Sigmoid colon (tissue), 4 donors: Measurements from ENCODE around the gene CDK19.

Experiments used
- EP300 ChIP-seq, 4 donors: sonication (generic); formaldehyde crosslinking; IDR thresholded peaks; one replicate each; pipeline ENCODE4 v1.6.1; 2017; ENCODE audit warnings: antibody characterized with exemption in 4 of 4
- POLR2A ChIP-seq, 2 donors: fragments of 450-650 bp; IDR thresholded peaks; one replicate each; pipeline ENCODE4 v1.6.1; 2016; ENCODE audit warnings: antibody characterized with exemption in 2 of 2, mild to moderate bottlenecking in 2 of 2, moderate library complexity in 2 of 2
- POLR2AphosphoS5 ChIP-seq, 4 donors: sonication (generic); formaldehyde crosslinking; IDR thresholded peaks; one replicate each; pipeline ENCODE4 v1.6.1; 2017; ENCODE audit warnings: antibody characterized with exemption in 4 of 4
- TF ChIP-seq, protein P1 (sequence below), 4 experiments: fragments of 450-650 bp in 3 of 4; fragments of 200-600 bp in 1 of 4; IDR thresholded peaks; one replicate each; pipeline ENCODE4 v1.5.1; 2016 to 2019; ENCODE audit warnings: antibody characterized with exemption in 4 of 4, mild to moderate bottlenecking in 3 of 4, moderate library complexity in 2 of 4

DNA sequence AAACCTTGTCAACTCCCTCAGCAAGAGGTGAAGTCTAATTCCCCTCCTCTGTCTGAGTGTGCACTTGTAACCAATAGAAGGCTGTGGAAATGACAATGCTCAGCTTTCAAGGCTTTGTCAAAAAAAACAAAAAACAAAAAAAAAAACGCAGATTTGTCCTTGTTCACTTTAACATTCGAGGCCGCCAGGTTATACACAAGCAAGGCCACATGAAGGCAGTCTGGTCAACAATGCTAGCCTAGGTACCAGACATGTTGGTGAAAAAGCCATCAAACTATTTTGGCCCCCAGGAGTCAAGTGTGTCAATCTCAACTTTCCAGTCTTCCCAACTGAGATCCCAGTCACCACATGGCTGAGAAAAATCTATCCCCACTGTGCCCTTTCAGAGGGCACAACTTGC, 92.3 kb downstream of the CDK19 start:
- no peak for TF ChIP-seq POLR2A (IDR thresholded peaks at IDR 0.05)
- TF ChIP-seq, protein P1, sequence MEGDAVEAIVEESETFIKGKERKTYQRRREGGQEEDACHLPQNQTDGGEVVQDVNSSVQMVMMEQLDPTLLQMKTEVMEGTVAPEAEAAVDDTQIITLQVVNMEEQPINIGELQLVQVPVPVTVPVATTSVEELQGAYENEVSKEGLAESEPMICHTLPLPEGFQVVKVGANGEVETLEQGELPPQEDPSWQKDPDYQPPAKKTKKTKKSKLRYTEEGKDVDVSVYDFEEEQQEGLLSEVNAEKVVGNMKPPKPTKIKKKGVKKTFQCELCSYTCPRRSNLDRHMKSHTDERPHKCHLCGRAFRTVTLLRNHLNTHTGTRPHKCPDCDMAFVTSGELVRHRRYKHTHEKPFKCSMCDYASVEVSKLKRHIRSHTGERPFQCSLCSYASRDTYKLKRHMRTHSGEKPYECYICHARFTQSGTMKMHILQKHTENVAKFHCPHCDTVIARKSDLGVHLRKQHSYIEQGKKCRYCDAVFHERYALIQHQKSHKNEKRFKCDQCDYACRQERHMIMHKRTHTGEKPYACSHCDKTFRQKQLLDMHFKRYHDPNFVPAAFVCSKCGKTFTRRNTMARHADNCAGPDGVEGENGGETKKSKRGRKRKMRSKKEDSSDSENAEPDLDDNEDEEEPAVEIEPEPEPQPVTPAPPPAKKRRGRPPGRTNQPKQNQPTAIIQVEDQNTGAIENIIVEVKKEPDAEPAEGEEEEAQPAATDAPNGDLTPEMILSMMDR (IDR thresholded peaks at IDR 0.05), result no peak
- TF ChIP-seq POLR2AphosphoS5 (IDR thresholded peaks at IDR 0.05), result no peak
- TF ChIP-seq EP300 (IDR thresholded peaks at IDR 0.05), result no peak
